IPS-NIHi7 (cell line): ENCODE results near the gene ZNF587.
A peak's percentile ranks its signal among the peaks of the same experiment; 100 is the strongest.
"Not testable (repeated sequence)": the region's sequence is repeated elsewhere in the genome, so short reads cannot be mapped to it uniquely, and the experiment has no call there.

Experiments
- DNase-seq: peaks from one replicate; pipeline ENCODE4 v3.0.0; 2012; ENCODE audit warnings: mixed read lengths; ENCODE audit errors: extremely low spot score

ZNF587 gene

GRCh38 chr19:57823155-57823554 is 26.5 kb upstream of the ZNF587 start:
- DNase-seq = not testable (repeated sequence)

- DNase-seq = not testable (repeated sequence)
Measured at GRCh38 chr19:57823608-57824007, 26.1 kb upstream of the ZNF587 start.

- DNase-seq = no peak
Measured at GRCh38 chr19:57825511-57825910, 24.1 kb upstream of the ZNF587 start.

- DNase-seq = no peak
Measured at GRCh38 chr19:57829316-57829715, 20.3 kb upstream of the ZNF587 start.

GRCh38 chr19:57830071-57830602 is 19.5 kb upstream of the ZNF587 start, which contains the start of gene ZNF587B:
ZNF587B (plus strand) TSS chr19:57830299; CDS start chr19:57830529, 230 bp downstream.
- peak; percentile 84 for DNase-seq

GRCh38 chr19:57836991-57837390 is 12.7 kb upstream of the ZNF587 start:
- not testable (repeated sequence) for DNase-seq

- not testable (repeated sequence) for DNase-seq
Measured at GRCh38 chr19:57838622-57839191, 11.0 kb upstream of the ZNF587 start.

- no peak for DNase-seq
Measured at GRCh38 chr19:57841122-57841763, 8.4 kb upstream of the ZNF587 start.

- DNase-seq = not testable (repeated sequence)
Measured at GRCh38 chr19:57847164-57847563, 2.5 kb upstream of the ZNF587 start.

- not testable (repeated sequence) for DNase-seq
Measured at GRCh38 chr19:57849162-57849665, 445 bp upstream of the ZNF587 start.

- peak; percentile 32 for DNase-seq
Measured at GRCh38 chr19:57850553-57851017, 926 bp downstream of the ZNF587 start.

- not testable (repeated sequence) for DNase-seq
Measured at GRCh38 chr19:57851812-57852603, 2.3 kb downstream of the ZNF587 start.

GRCh38 chr19:57854117-57854516 is 4.5 kb downstream of the ZNF587 start:
- not testable (repeated sequence) for DNase-seq

GRCh38 chr19:57862351-57862750 is 12.7 kb downstream of the ZNF587 start:
- not testable (repeated sequence) for DNase-seq

- no peak for DNase-seq
Measured at GRCh38 chr19:57867868-57868492, 18.3 kb downstream of the ZNF587 start.

GRCh38 chr19:57869655-57870054 is 20.0 kb downstream of the ZNF587 start:
- not testable (repeated sequence) for DNase-seq

GRCh38 chr19:57870225-57870624 is 20.6 kb downstream of the ZNF587 start:
- DNase-seq = no peak

GRCh38 chr19:57872450-57872849 is 22.8 kb downstream of the ZNF587 start:
- no peak for DNase-seq

GRCh38 chr19:57873883-57874799 is 24.5 kb downstream of the ZNF587 start:
- not testable (repeated sequence) for DNase-seq

GRCh38 chr19:57886046-57886445 is 36.4 kb downstream of the ZNF587 start:
- peak; percentile 12 for DNase-seq
